Activated CD4-positive, CD25-positive, alpha-beta regulatory T cell (primary cell): ENCODE measurements around the gene C1orf226.
"Not testable (repeated sequence)": the region's sequence is repeated elsewhere in the genome, so short reads cannot be mapped to it uniquely, and the experiment has no call there.

Source experiments
- DNase-seq, 4 experiments: peaks; one replicate each; lab custom pipeline; 2025; lab: John Stamatoyannopoulos, UW

C1orf226 gene

GRCh38 chr1:162405800-162406199 lies 24.3 kb downstream of the C1orf226 start:
- DNase-seq, result no peak

- no peak for DNase-seq
These were observed 25.3 kb downstream of the C1orf226 start for GRCh38 chr1:162406811-162407210.

- no peak for DNase-seq
These were observed 26.0 kb downstream of the C1orf226 start for GRCh38 chr1:162407539-162407938.

GRCh38 chr1:162412002-162412401 lies 30.5 kb downstream of the C1orf226 start, which contains the start of gene SH2D1B:
Gene SH2D1B, minus strand, starts transcription at chr1:162412136. Its CDS starts 120 bp downstream, at chr1:162412016.
- DNase-seq, result no peak

GRCh38 chr1:162416215-162416614 lies 34.7 kb downstream of the C1orf226 start:
- no peak for DNase-seq

GRCh38 chr1:162416909-162417308 lies 35.4 kb downstream of the C1orf226 start:
- no peak for DNase-seq

- DNase-seq, result no peak
These were observed 36.1 kb downstream of the C1orf226 start for GRCh38 chr1:162417650-162418049.

GRCh38 chr1:162418584-162418983 lies 37.1 kb downstream of the C1orf226 start:
- DNase-seq, result not testable (repeated sequence)

GRCh38 chr1:162419450-162419931 lies 38.0 kb downstream of the C1orf226 start:
- not testable (repeated sequence) for DNase-seq

GRCh38 chr1:162420120-162420519 lies 38.6 kb downstream of the C1orf226 start:
- DNase-seq, result no peak

- DNase-seq, result no peak
These were observed 40.0 kb downstream of the C1orf226 start for GRCh38 chr1:162421258-162422164.

- DNase-seq, result no peak
These were observed 41.3 kb downstream of the C1orf226 start for GRCh38 chr1:162422662-162423375.

- DNase-seq, result no peak
These were observed 49.1 kb downstream of the C1orf226 start for GRCh38 chr1:162430583-162430982.

- not testable (repeated sequence) for DNase-seq
These were observed 51.6 kb downstream of the C1orf226 start for GRCh38 chr1:162432977-162433713.
